ENCODE results near the gene CNBP. TPM values are rescaled to one million over a fixed set of nuclear protein-coding genes. Genes with fewer than 3 reads are reported as not detected.
A peak's percentile ranks its signal among the peaks of the same experiment; 100 is the strongest.

Gene CNBP
- total and polyA plus RNA-seq, 2 donors (not counting 1 experiment from before 2014, with no cell fraction given), result 317 to 369 TPM

DNA sequence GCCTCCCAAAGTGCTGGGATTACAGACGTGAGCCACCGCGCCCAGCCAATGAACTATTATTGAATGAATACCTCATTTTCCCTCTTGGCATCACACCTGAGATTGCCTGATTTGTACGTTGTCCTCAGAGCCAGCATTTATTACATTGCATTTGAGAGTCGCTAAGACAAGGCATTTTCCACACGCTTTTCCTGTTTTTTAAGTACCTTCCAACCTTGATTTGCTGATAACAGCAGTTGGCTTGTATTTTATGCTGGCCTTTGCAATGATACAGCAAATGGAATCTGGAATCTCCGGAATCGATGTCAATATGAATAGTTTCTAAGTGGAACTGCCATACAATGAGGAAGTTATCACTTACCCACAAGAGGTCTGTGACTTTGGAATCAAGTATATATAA is 15.7 kb upstream of the CNBP start:
- no peak for DNase-seq (ENCODE audit: low read depth in 2 of 2)
- Histone ChIP-seq H4K20me1 (ENCODE audit: control insufficient read depth, extremely low read depth, insufficient read depth, low read length) (no peaks in the 10 kb centered on the region), H3K27ac (ENCODE audit: insufficient read depth, low read length) (no peak overlapping the region), H3K4me3 (replicated peaks in 1 of 4; ENCODE audit: control extremely low read depth in 1 of 4, insufficient read depth in 1 of 4, low read depth in 3 of 4, low read length in 4 of 4) (no peak overlapping the region), H3K4me2 (ENCODE audit: extremely low read depth, insufficient read depth, low read length) (no peak overlapping the region), H3K9me3 (ENCODE audit: control insufficient read depth, insufficient read depth, low read depth, low read length) (no peaks in the 10 kb centered on the region), H3K9ac (ENCODE audit: insufficient read depth, low read length) (no peak overlapping the region), H3K36me3 (ENCODE audit: control insufficient read depth, insufficient read depth, low read length) (no peaks in the 10 kb centered on the region), H3K79me2 (ENCODE audit: control insufficient read depth, insufficient read depth, low read length) (no peaks in the 10 kb centered on the region), H2AFZ (ENCODE audit: low read length) (no peak overlapping the region), H3K4me1 (ENCODE audit: control insufficient read depth, extremely low read depth, insufficient read depth, low read length) (peaks cover 8% of the 10 kb centered on the region), H3K27me3 (ENCODE audit: control insufficient read depth, insufficient read depth, low read length) (no peaks in the 10 kb centered on the region)
- TF ChIP-seq EZH2 (IDR thresholded peaks at IDR 0.05; ENCODE audit: low read length, missing control alignments), result no peak
- TF ChIP-seq, protein P1, sequence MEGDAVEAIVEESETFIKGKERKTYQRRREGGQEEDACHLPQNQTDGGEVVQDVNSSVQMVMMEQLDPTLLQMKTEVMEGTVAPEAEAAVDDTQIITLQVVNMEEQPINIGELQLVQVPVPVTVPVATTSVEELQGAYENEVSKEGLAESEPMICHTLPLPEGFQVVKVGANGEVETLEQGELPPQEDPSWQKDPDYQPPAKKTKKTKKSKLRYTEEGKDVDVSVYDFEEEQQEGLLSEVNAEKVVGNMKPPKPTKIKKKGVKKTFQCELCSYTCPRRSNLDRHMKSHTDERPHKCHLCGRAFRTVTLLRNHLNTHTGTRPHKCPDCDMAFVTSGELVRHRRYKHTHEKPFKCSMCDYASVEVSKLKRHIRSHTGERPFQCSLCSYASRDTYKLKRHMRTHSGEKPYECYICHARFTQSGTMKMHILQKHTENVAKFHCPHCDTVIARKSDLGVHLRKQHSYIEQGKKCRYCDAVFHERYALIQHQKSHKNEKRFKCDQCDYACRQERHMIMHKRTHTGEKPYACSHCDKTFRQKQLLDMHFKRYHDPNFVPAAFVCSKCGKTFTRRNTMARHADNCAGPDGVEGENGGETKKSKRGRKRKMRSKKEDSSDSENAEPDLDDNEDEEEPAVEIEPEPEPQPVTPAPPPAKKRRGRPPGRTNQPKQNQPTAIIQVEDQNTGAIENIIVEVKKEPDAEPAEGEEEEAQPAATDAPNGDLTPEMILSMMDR (conservative IDR thresholded peaks at IDR 0.05 in 1 of 2, IDR thresholded peaks at IDR 0.05 in 1 of 2; ENCODE audit: low read depth in 1 of 2, low read length in 2 of 2), result no peak

DNA sequence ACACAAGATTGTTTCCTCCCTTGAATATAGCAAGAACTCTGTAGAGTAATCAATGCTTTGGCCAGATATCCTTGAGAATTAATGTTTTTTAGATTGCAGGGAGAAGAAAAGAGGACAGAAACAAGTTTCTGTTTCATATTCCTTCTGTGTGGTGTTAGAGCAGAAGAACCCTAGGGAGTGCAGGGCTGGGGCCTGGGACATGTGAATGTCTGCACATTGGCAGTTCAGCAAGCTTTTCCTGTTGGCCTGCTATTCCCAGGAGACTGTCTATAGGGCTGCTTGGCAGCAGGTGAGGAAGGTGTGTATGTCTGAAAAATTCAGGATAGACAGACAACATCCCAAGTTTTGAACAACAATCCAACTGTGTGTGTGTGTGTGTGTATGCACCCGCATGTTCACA is 13.6 kb upstream of the CNBP start:
- TF ChIP-seq EZH2 (IDR thresholded peaks at IDR 0.05; ENCODE audit: low read length, missing control alignments), result no peak
- TF ChIP-seq, protein P1 (conservative IDR thresholded peaks at IDR 0.05 in 1 of 2, IDR thresholded peaks at IDR 0.05 in 1 of 2; ENCODE audit: low read depth in 1 of 2, low read length in 2 of 2), result no peak

DNA sequence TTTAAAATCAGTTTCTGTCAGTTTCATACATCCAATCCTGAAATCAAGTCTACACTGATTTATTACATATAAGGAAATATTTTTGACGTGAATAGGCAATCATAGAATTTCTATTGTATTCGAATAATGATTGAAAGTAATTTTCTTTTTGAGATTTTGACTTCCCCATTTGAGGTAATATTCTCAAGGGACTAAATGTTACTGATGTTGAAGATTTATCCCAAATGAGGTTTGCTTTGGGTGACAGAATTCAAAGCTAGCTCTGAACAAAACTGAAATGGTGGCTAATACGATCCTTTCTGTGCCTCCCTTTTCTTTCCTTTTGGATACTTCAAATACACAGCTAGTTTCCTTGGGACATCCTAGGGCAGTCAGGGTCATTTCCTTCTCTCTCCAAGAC is 12.9 kb upstream of the CNBP start:
- TF ChIP-seq EZH2 (IDR thresholded peaks at IDR 0.05; ENCODE audit: low read length, missing control alignments), result no peak
- TF ChIP-seq, protein P1 (conservative IDR thresholded peaks at IDR 0.05 in 1 of 2, IDR thresholded peaks at IDR 0.05 in 1 of 2; ENCODE audit: low read depth in 1 of 2, low read length in 2 of 2), result no peak
- peaks cover 8% of the 10 kb centered on the region for H3K4me1 ChIP-seq (ENCODE audit: control insufficient read depth, extremely low read depth, insufficient read depth, low read length)
- DNase-seq (ENCODE audit: low read depth in 2 of 2), result no peak
- no peaks in the 10 kb centered on the region for H3K9me3 ChIP-seq (ENCODE audit: control insufficient read depth, insufficient read depth, low read depth, low read length)
- H3K4me2 ChIP-seq (ENCODE audit: extremely low read depth, insufficient read depth, low read length), result peak overlapping the region; percentile 82
- no peak overlapping the region for H3K9ac ChIP-seq (ENCODE audit: insufficient read depth, low read length)
- no peaks in the 10 kb centered on the region for H3K79me2 ChIP-seq (ENCODE audit: control insufficient read depth, insufficient read depth, low read length)
- no peaks in the 10 kb centered on the region for H3K27me3 ChIP-seq (ENCODE audit: control insufficient read depth, insufficient read depth, low read length)
- no peaks in the 10 kb centered on the region for H3K36me3 ChIP-seq (ENCODE audit: control insufficient read depth, insufficient read depth, low read length)
- no peak overlapping the region for H2AFZ ChIP-seq (ENCODE audit: low read length)
- no peaks in the 10 kb centered on the region for H4K20me1 ChIP-seq (ENCODE audit: control insufficient read depth, extremely low read depth, insufficient read depth, low read length)
- H3K4me3 ChIP-seq (replicated peaks in 1 of 4; ENCODE audit: control extremely low read depth in 1 of 4, insufficient read depth in 1 of 4, low read depth in 3 of 4, low read length in 4 of 4), result no peak overlapping the region
- H3K27ac ChIP-seq (ENCODE audit: insufficient read depth, low read length), result peak overlapping the region; percentile 80

More for the DNA sequence above, 13.6 kb upstream of the CNBP start:
- H2AFZ ChIP-seq (ENCODE audit: low read length), result no peak overlapping the region
- no peaks in the 10 kb centered on the region for H3K79me2 ChIP-seq (ENCODE audit: control insufficient read depth, insufficient read depth, low read length)
- no peak overlapping the region for H3K4me3 ChIP-seq (replicated peaks in 1 of 4; ENCODE audit: control extremely low read depth in 1 of 4, insufficient read depth in 1 of 4, low read depth in 3 of 4, low read length in 4 of 4)
- H3K36me3 ChIP-seq (ENCODE audit: control insufficient read depth, insufficient read depth, low read length), result no peaks in the 10 kb centered on the region
- peaks cover 8% of the 10 kb centered on the region for H3K4me1 ChIP-seq (ENCODE audit: control insufficient read depth, extremely low read depth, insufficient read depth, low read length)
- no peaks in the 10 kb centered on the region for H3K9me3 ChIP-seq (ENCODE audit: control insufficient read depth, insufficient read depth, low read depth, low read length)
- DNase-seq (ENCODE audit: low read depth in 2 of 2), result no peak
- H3K27me3 ChIP-seq (ENCODE audit: control insufficient read depth, insufficient read depth, low read length), result no peaks in the 10 kb centered on the region
- H3K4me2 ChIP-seq (ENCODE audit: extremely low read depth, insufficient read depth, low read length), result no peak overlapping the region
- peak overlapping the region; percentile 80 for H3K27ac ChIP-seq (ENCODE audit: insufficient read depth, low read length)
- no peak overlapping the region for H3K9ac ChIP-seq (ENCODE audit: insufficient read depth, low read length)
- H4K20me1 ChIP-seq (ENCODE audit: control insufficient read depth, extremely low read depth, insufficient read depth, low read length), result no peaks in the 10 kb centered on the region

All from fibroblast of lung (primary cell).